IMR-90 (cell line): ENCODE data around the gene ANKRD55. TPM values are rescaled to one million over a fixed set of nuclear protein-coding genes. Genes with fewer than 3 reads are reported as not detected.
A peak's percentile ranks its signal among the peaks of the same experiment; 100 is the strongest.

Experiments
- ATAC-seq: fragments of 200-7000 bp; cut with Tn5 transposase; 2 replicates; pipeline ENCODE4 v1.9.1; 2020; ENCODE audit warnings: low read depth, mild to moderate bottlenecking, moderate library complexity
- BruUV-seq: library from RNA; stranded (reverse); fragments of 400-500 nt; replicated peaks from 2 replicates; lab custom pipeline; 2021; lab: Mats Ljungman, UMichigan
- CTCF ChIA-PET: fragments of 300-600 bp; formaldehyde crosslinking; extraction: SDS; loops from one replicate; lab custom pipeline; 2021; ENCODE audit warnings: antibody characterized with exemption; lab: Yijun Ruan, JAX
- POLR2A ChIA-PET: fragments of 300-600 bp; sonication (Branson Sonifier 250); formaldehyde crosslinking; loops from one replicate; lab custom pipeline; 2022; ENCODE audit warnings: antibody characterized with exemption; ENCODE audit not compliant: unreplicated experiment; lab: Charles Lee
- DNase-seq: peaks from one replicate; pipeline ENCODE4 v3.0.0; 2013
- H2AFZ ChIP-seq: replicated peaks from 2 replicates; pipeline ENCODE3; 2013; ENCODE audit warnings: low read length, mild to moderate bottlenecking; ENCODE audit not compliant: poor library complexity
- H2AK5ac ChIP-seq: 2 replicates; pipeline ENCODE4 v1.6.1; 2013; ENCODE audit warnings: low read depth, low read length, inconsistent platforms
- H2AK9ac ChIP-seq: replicated peaks from 2 replicates; pipeline ENCODE3; 2013; ENCODE audit warnings: mild to moderate bottlenecking, low read depth, low read length, moderate library complexity; ENCODE audit not compliant: poor library complexity
- H2BK120ac ChIP-seq: 2 replicates; pipeline ENCODE4 v1.6.1; 2013; ENCODE audit warnings: low read depth, low read length, inconsistent platforms
- H2BK15ac ChIP-seq: 3 replicates; pipeline ENCODE4 v1.6.1; 2013; ENCODE audit warnings: low read depth, low read length, inconsistent platforms
- H2BK20ac ChIP-seq: 2 replicates; pipeline ENCODE4 v1.6.1; 2013; ENCODE audit warnings: low read depth, mild to moderate bottlenecking, inconsistent platforms, low read length, moderate library complexity
- H2BK5ac ChIP-seq: 2 replicates; pipeline ENCODE4 v1.6.1; 2013; ENCODE audit warnings: mild to moderate bottlenecking, low read depth, low read length, inconsistent platforms; ENCODE audit not compliant: poor library complexity, severe bottlenecking
- H3K14ac ChIP-seq: replicated peaks from 2 replicates; pipeline ENCODE4 v1.6.1; 2013; ENCODE audit warnings: low read depth, low read length, inconsistent platforms
- H3K18ac ChIP-seq: 2 replicates; pipeline ENCODE4 v1.6.1; 2013; ENCODE audit warnings: low read depth, low read length, control low read depth
- H3K23ac ChIP-seq: 2 replicates; pipeline ENCODE4 v1.6.1; 2013; ENCODE audit warnings: low read depth, low read length, inconsistent platforms
- H3K27ac ChIP-seq: 2 replicates; pipeline ENCODE4 v1.5.1; 2013; ENCODE audit warnings: mild to moderate bottlenecking, control low read depth, low read length; ENCODE audit not compliant: insufficient read depth
- H3K27me3 ChIP-seq: 2 replicates; pipeline ENCODE4 v1.6.1; 2013; ENCODE audit warnings: low read length; ENCODE audit not compliant: control insufficient read depth, insufficient read depth
- H3K36me3 ChIP-seq: 2 replicates; pipeline ENCODE4 v1.6.1; 2013; ENCODE audit warnings: low read length, mixed read lengths; ENCODE audit not compliant: control insufficient read depth, insufficient read depth
- H3K4ac ChIP-seq: 2 replicates; pipeline ENCODE4 v1.6.1; 2013; ENCODE audit warnings: low read depth, low read length, inconsistent platforms
- H3K4me1 ChIP-seq: 2 replicates; pipeline ENCODE4 v1.6.1; 2013; ENCODE audit warnings: low read length, mixed read lengths; ENCODE audit not compliant: control insufficient read depth, insufficient read depth
- H3K4me2 ChIP-seq: 2 replicates; pipeline ENCODE4 v1.6.1; 2013; ENCODE audit warnings: low read depth, mild to moderate bottlenecking, control low read depth, low read length, moderate library complexity
- H3K4me3 ChIP-seq: 2 replicates; pipeline ENCODE4 v1.5.1; 2013; ENCODE audit warnings: low read depth, mild to moderate bottlenecking, control low read depth, low read length, moderate library complexity; ENCODE audit not compliant: insufficient read depth
- H3K56ac ChIP-seq: 2 replicates; pipeline ENCODE4 v1.6.1; 2013; ENCODE audit warnings: low read length, inconsistent platforms; ENCODE audit not compliant: insufficient read depth; ENCODE audit errors: extremely low read depth
- H3K79me1 ChIP-seq, 2 experiments: 2 replicates each; pipeline ENCODE4 v1.6.1; 2013; ENCODE audit warnings: low read length in 2 of 2, inconsistent platforms in 1 of 2, low read depth in 1 of 2
- H3K9ac ChIP-seq: 2 replicates; pipeline ENCODE4 v1.6.1; 2013; ENCODE audit warnings: low read depth, low read length, control low read depth
- H3K9me1 ChIP-seq: 2 replicates; pipeline ENCODE4 v1.6.1; 2013; ENCODE audit warnings: low read length, inconsistent platforms; ENCODE audit not compliant: insufficient read depth
- H3K9me3 ChIP-seq: 2 replicates; pipeline ENCODE4 v1.6.1; 2013; ENCODE audit warnings: low read length; ENCODE audit not compliant: control insufficient read depth, insufficient read depth
- H4K20me1 ChIP-seq: 2 replicates; pipeline ENCODE4 v1.6.1; 2013; ENCODE audit warnings: low read length, inconsistent platforms; ENCODE audit not compliant: insufficient read depth
- H4K5ac ChIP-seq: 2 replicates; pipeline ENCODE4 v1.6.1; 2013; ENCODE audit warnings: mild to moderate bottlenecking, low read depth, low read length, control low read depth
- H4K8ac ChIP-seq, 2 experiments: 2 replicates each; pipeline ENCODE4 v1.6.1; 2013; ENCODE audit warnings: low read depth in 2 of 2, low read length in 2 of 2, control low read depth in 1 of 2, inconsistent platforms in 1 of 2
- H4K91ac ChIP-seq: 2 replicates; pipeline ENCODE4 v1.6.1; 2013; ENCODE audit warnings: low read depth, low read length, inconsistent platforms; ENCODE audit not compliant: insufficient read depth
- CEBPB ChIP-seq: IDR thresholded peaks from 2 replicates; pipeline ENCODE4 v1.6.1; 2012; ENCODE audit warnings: low read depth, low read length, improper control_type of control experiment
- CHD1 ChIP-seq: IDR thresholded peaks from 2 replicates; pipeline ENCODE4 v1.6.1; 2012; ENCODE audit warnings: low read depth, low read length, improper control_type of control experiment
- WGBS, 2 experiments: methylation state at CpG; one replicate each; pipeline versions ENCODE4 v1.1.5 to v1.1.7; 2013; ENCODE audit warnings: missing lambda C conversion rate in 2 of 2; ENCODE audit not compliant: insufficient read length in 1 of 2; ENCODE audit errors: extremely low coverage in 2 of 2; 5-methylcytosine and 5-hydroxymethylcytosine counted together
- dilution Hi-C: fragments of 300-500 bp; cut with HindIII; formaldehyde crosslinking; loops from one replicate; pipeline ENCODE4 v1.14.3; 2018; ENCODE audit warnings: low sequenced_read_pairs; ENCODE audit not compliant: unreplicated experiment
- in situ Hi-C: fragments of 300-500 bp; cut with MboI; formaldehyde crosslinking; loops from 3 replicates; pipeline ENCODE4 v1.14.3; 2019; ENCODE audit warnings: low sequenced_read_pairs, inconsistent platforms, mixed read lengths
- intact Hi-C: fragments of 100-400 bp; cut with micrococcal nuclease; formaldehyde crosslinking; loops from 2 replicates; pipeline ENCODE4 v1.10.0; 2022
- polyA plus RNA-seq, 3 experiments: library from polyadenylated mRNA; depleted of rRNA; stranded (reverse); fragments of >200 nt; gene quantifications; 2 replicates each; pipeline ENCODE4 v1.2.3, GENCODE V29; 2012; ENCODE audit warnings: low replicate concordance in 1 of 3
- total RNA-seq: library from RNA; depleted of rRNA; stranded (reverse); fragments of >200 nt; gene quantifications from 2 replicates; pipeline ENCODE4 v1.2.3, GENCODE V29; 2012

The ANKRD55 gene
- total and polyA plus RNA-seq, 2 of the 4 experiments (the other 2 are of a cell fraction), result not detected

GRCh38 chr5:56088967-56089829 is 143.9 kb downstream of the ANKRD55 start:
- Histone ChIP-seq H2BK5ac (peak overlapping the region; percentile 14), H4K91ac (peak overlapping the region; percentile 65), H2BK15ac (peak overlapping the region; percentile 21; the same call in 1 of the 3 replicates), H2AK5ac (peak overlapping the region; percentile 0; the same call in 1 of the 2 replicates), H3K9me1 (peaks cover 12% of the 10 kb centered on the region), H3K56ac (no peak overlapping the region), H2AFZ (peak overlapping the region; percentile 85), H3K4me1 (peaks cover 8% of the 10 kb centered on the region), H3K4ac (peak overlapping the region; percentile 83), H2BK20ac (peak overlapping the region; percentile 90), H3K9me3 (no peaks in the 10 kb centered on the region), H3K27me3 (no peaks in the 10 kb centered on the region), H3K4me3 (no peak overlapping the region), H3K23ac (peak overlapping the region; percentile 23), H2AK9ac (peak overlapping the region; percentile 17), H3K9ac (no peak overlapping the region), H3K4me2 (no peak overlapping the region), H3K79me1 (no peaks in the 10 kb centered on the region), H3K14ac (peak overlapping the region; percentile 77), H3K27ac (peak overlapping the region; percentile 38; the same call in 1 of the 2 replicates), H3K18ac (peak overlapping the region; percentile 11; the same call in 1 of the 2 replicates), H4K8ac (peak overlapping the region in 1 of 2 experiments; percentile 78; a peak in 1 of 4 replicates), H3K36me3 (no peaks in the 10 kb centered on the region), H4K5ac (peak overlapping the region; percentile 19; the same call in 1 of the 2 replicates), H2BK120ac (peak overlapping the region; percentile 91), H4K20me1 (no peaks in the 10 kb centered on the region)
- WGBS, 2 experiments, result 100% methylated on average over 1 of the region's 5 CpGs; no CpG with 5 or more reads in 1 of the 2 experiments
- ATAC-seq, result peak; percentile 82
- no TSS peak for BruUV-seq
- intact Hi-C loops (no loop called here), in situ Hi-C loops (no loop called here), dilution Hi-C loops (no loop called here)
- ChIA-PET POLR2A (no interaction called here), CTCF (no interaction called here)
- no peak for TF ChIP-seq CHD1
- TF ChIP-seq CEBPB, result peak; percentile 89
- peak; percentile 80 for DNase-seq
